Measurements from ENCODE around the gene HPCAL4. TPM values are rescaled to one million over a fixed set of nuclear protein-coding genes. Genes with fewer than 3 reads are reported as not detected.

HPCAL4 gene
- total RNA-seq, 2 donors from 2014 or later, result not detected

GRCh38 chr1:39727221-39727931 lies 36.1 kb upstream of the HPCAL4 start:
- DNase-seq, result no peak
- H3K27ac ChIP-seq (ENCODE audit: low read depth, low read length), result no peak overlapping the region
- H3K27me3 ChIP-seq (ENCODE audit: control insufficient read depth, insufficient read depth, low read length, poor library complexity, severe bottlenecking), result peaks cover 99% of the 10 kb centered on the region
- WGBS, 2 experiments (ENCODE audit: insufficient coverage in 1 of 2, insufficient read length in 1 of 2), result 41 to 52% methylated on average over 5 to 10 of the region's 10 CpGs
- H3K4me3 Mint-ChIP-seq, result no peak overlapping the region
- H3K27ac Mint-ChIP-seq, result no peak overlapping the region
- H3K9me3 Mint-ChIP-seq, result no peaks in the 10 kb centered on the region
- H3K9ac ChIP-seq (ENCODE audit: extremely low read depth, low read length, poor library complexity, severe bottlenecking), result no peak overlapping the region
- no peaks in the 10 kb centered on the region for H3K4me1 Mint-ChIP-seq
- H3K9me3 ChIP-seq (ENCODE audit: control insufficient read depth, low read length), result no peaks in the 10 kb centered on the region
- no peaks in the 10 kb centered on the region for H3K36me3 Mint-ChIP-seq (ENCODE audit: low read depth)
- H3K4me3 ChIP-seq (ENCODE audit: low read length), result no peak overlapping the region
- TF ChIP-seq CTCF (conservative IDR thresholded peaks at IDR 0.05), result no peak
- no peaks in the 10 kb centered on the region for H3K36me3 ChIP-seq (ENCODE audit: control insufficient read depth, insufficient read depth, low read length)
- peaks cover 97% of the 10 kb centered on the region for H3K27me3 Mint-ChIP-seq (ENCODE audit: insufficient read depth)
- H3K4me1 ChIP-seq (ENCODE audit: control insufficient read depth, insufficient read depth, low read length), result no peaks in the 10 kb centered on the region

GRCh38 chr1:39726600-39726999 lies 35.4 kb upstream of the HPCAL4 start:
- Histone ChIP-seq H3K27me3 (ENCODE audit: control insufficient read depth, insufficient read depth, low read length, poor library complexity, severe bottlenecking) (peaks cover 99% of the 10 kb centered on the region), H3K4me1 (ENCODE audit: control insufficient read depth, insufficient read depth, low read length) (no peaks in the 10 kb centered on the region), H3K9me3 (ENCODE audit: control insufficient read depth, low read length) (no peaks in the 10 kb centered on the region), H3K4me3 (ENCODE audit: low read length) (no peak overlapping the region), H3K36me3 (ENCODE audit: control insufficient read depth, insufficient read depth, low read length) (no peaks in the 10 kb centered on the region), H3K27ac (ENCODE audit: low read depth, low read length) (no peak overlapping the region), H3K9ac (ENCODE audit: extremely low read depth, low read length, poor library complexity, severe bottlenecking) (no peak overlapping the region)
- Mint-ChIP-seq H3K27ac (no peak overlapping the region), H3K27me3 (ENCODE audit: insufficient read depth) (peaks cover 97% of the 10 kb centered on the region), H3K4me1 (no peaks in the 10 kb centered on the region), H3K4me3 (no peak overlapping the region), H3K9me3 (no peaks in the 10 kb centered on the region), H3K36me3 (ENCODE audit: low read depth) (no peaks in the 10 kb centered on the region)
- DNase-seq, result no peak
- TF ChIP-seq CTCF (conservative IDR thresholded peaks at IDR 0.05), result no peak
- 60% methylated on average over 1 of the region's 3 CpGs; no CpG with 5 or more reads in 1 of the 2 experiments for WGBS, 2 experiments (ENCODE audit: insufficient coverage in 1 of 2, insufficient read length in 1 of 2)

GRCh38 chr1:39722495-39722894 lies 31.3 kb upstream of the HPCAL4 start:
- Histone ChIP-seq H3K36me3 (ENCODE audit: control insufficient read depth, insufficient read depth, low read length) (no peaks in the 10 kb centered on the region), H3K9ac (ENCODE audit: extremely low read depth, low read length, poor library complexity, severe bottlenecking) (no peak overlapping the region), H3K27ac (ENCODE audit: low read depth, low read length) (no peak overlapping the region), H3K27me3 (ENCODE audit: control insufficient read depth, insufficient read depth, low read length, poor library complexity, severe bottlenecking) (peaks cover 94% of the 10 kb centered on the region), H3K4me3 (ENCODE audit: low read length) (no peak overlapping the region), H3K9me3 (ENCODE audit: control insufficient read depth, low read length) (no peaks in the 10 kb centered on the region), H3K4me1 (ENCODE audit: control insufficient read depth, insufficient read depth, low read length) (no peaks in the 10 kb centered on the region)
- H3K27ac Mint-ChIP-seq, result no peak overlapping the region
- no peak overlapping the region for H3K4me3 Mint-ChIP-seq
- WGBS, 2 experiments (ENCODE audit: insufficient coverage in 1 of 2, insufficient read length in 1 of 2), result 17 to 23% methylated on average over 1 to 2 of the region's 2 CpGs
- TF ChIP-seq CTCF (conservative IDR thresholded peaks at IDR 0.05), result no peak
- no peak for DNase-seq
- peaks cover 94% of the 10 kb centered on the region for H3K27me3 Mint-ChIP-seq (ENCODE audit: insufficient read depth)
- H3K36me3 Mint-ChIP-seq (ENCODE audit: low read depth), result no peaks in the 10 kb centered on the region
- no peaks in the 10 kb centered on the region for H3K4me1 Mint-ChIP-seq
- H3K9me3 Mint-ChIP-seq, result no peaks in the 10 kb centered on the region
